ENCODE data around the gene TRIP13. TPM values are rescaled to one million over a fixed set of nuclear protein-coding genes. Genes with fewer than 3 reads are reported as not detected.

Gene TRIP13
- total and polyA plus RNA-seq, 9 of the 15 experiments (the other 6 are each of a cell fraction or from before 2014, with no cell fraction given), result 24.1 to 116 (median 53.2) TPM

DNA sequence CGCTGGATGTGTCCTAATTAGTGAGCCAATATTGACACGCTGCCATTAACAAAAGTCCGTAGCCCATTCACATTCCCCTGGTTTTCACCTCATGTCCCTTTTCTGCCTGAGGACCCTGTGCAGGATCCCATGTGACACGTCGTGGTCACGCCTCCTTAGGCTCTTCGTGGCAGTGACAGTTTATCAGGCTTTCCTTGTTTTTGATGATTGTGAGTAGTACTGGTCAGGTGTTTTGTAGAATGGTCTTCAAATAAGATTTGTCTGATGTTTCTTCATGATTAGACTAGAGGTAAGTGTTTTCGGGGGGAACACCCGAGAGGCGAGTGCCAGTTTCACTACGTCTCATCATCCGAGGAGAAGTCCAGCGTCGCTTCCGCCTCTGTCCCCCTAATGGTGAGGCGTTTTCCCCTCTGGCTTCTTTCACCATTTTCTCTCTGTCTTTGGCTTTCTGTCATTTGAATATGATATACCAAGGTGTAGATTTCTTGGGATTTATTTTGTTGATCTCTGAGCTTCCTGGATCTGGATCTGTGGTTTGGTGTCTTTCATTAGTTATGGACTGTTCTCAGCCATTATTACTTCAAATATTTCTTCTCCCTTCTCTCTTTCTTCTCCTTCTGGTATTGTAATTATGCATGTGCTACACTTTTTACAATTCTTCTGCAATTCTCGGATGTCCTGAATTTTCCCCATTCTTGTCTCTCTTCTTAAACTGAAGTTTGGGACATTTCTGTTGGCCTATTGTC, 57.3 kb downstream of the TRIP13 start (continued):
- TF ChIP-seq, protein P1, sequence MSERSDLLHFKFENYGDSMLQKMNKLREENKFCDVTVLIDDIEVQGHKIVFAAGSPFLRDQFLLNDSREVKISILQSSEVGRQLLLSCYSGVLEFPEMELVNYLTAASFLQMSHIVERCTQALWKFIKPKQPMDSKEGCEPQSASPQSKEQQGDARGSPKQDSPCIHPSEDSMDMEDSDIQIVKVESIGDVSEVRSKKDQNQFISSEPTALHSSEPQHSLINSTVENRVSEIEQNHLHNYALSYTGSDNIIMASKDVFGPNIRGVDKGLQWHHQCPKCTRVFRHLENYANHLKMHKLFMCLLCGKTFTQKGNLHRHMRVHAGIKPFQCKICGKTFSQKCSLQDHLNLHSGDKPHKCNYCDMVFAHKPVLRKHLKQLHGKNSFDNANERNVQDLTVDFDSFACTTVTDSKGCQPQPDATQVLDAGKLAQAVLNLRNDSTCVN (CRISPR knock-in tag; IDR thresholded peaks at IDR 0.05), result no peak
- TF ChIP-seq, protein P2, sequence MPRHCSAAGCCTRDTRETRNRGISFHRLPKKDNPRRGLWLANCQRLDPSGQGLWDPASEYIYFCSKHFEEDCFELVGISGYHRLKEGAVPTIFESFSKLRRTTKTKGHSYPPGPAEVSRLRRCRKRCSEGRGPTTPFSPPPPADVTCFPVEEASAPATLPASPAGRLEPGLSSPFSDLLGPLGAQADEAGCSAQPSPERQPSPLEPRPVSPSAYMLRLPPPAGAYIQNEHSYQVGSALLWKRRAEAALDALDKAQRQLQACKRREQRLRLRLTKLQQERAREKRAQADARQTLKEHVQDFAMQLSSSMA (CRISPR knock-in tag; IDR thresholded peaks at IDR 0.05), result no peak
- TF ChIP-seq NCOA6 (IDR thresholded peaks at IDR 0.05), result no peak
- no peak for TF ChIP-seq ZNF140 (CRISPR knock-in tag; IDR thresholded peaks at IDR 0.05)
- TF ChIP-seq CHCHD3 (CRISPR knock-in tag; IDR thresholded peaks at IDR 0.05), result no peak
- TF ChIP-seq ZNF124 (CRISPR knock-in tag; IDR thresholded peaks at IDR 0.05), result no peak
- no peak for TF ChIP-seq ZBTB1 (CRISPR knock-in tag; IDR thresholded peaks at IDR 0.05; ENCODE audit: borderline replicate concordance, low read depth)
- no peak for TF ChIP-seq HNRNPL (IDR thresholded peaks at IDR 0.05; ENCODE audit: low read depth, low read length)
- TF ChIP-seq NFE2 (IDR thresholded peaks at IDR 0.05; ENCODE audit: low read depth), result no peak
- TF ChIP-seq BHLHE40 (IDR thresholded peaks at IDR 0.05; ENCODE audit: low read length), result no peak

All from K562 (cell line).